Neuron (in vitro differentiated cells): ENCODE measurements around the gene EXOC6B.
"Not testable (repeated sequence)": the region's sequence is repeated elsewhere in the genome, so short reads cannot be mapped to it uniquely, and the experiment has no call there.

Experiments
- H2AFZ ChIP-seq: one replicate; pipeline ENCODE4 v1.6.1; 2013; ENCODE audit warnings: low read depth, mild to moderate bottlenecking, inconsistent platforms, low read length, moderate library complexity
- H3K27me3 ChIP-seq: one replicate; pipeline ENCODE4 v1.6.1; 2013; ENCODE audit warnings: low read length; ENCODE audit not compliant: insufficient read depth
- H3K36me3 ChIP-seq: one replicate; pipeline ENCODE4 v1.6.1; 2013; ENCODE audit warnings: low read length; ENCODE audit not compliant: insufficient read depth
- H3K4me1 ChIP-seq: one replicate; pipeline ENCODE4 v1.6.1; 2013; ENCODE audit warnings: low read length; ENCODE audit not compliant: insufficient read depth
- H3K4me3 ChIP-seq: 2 replicates; pipeline ENCODE4 v1.5.1; 2013; ENCODE audit warnings: mild to moderate bottlenecking, low read length, moderate library complexity
- H3K9me3 ChIP-seq: one replicate; pipeline ENCODE4 v1.6.1; 2013; ENCODE audit warnings: low read length

The EXOC6B gene

GRCh38 chr2:72576459-72576858, 249.4 kb downstream of the EXOC6B start:
- Histone ChIP-seq H3K9me3 (no peaks in the 10 kb centered on the region), H3K36me3 (no peaks in the 10 kb centered on the region), H3K4me3 (no peak overlapping the region), H3K4me1 (peaks cover 10% of the 10 kb centered on the region), H3K27me3 (no peaks in the 10 kb centered on the region), H2AFZ (no peak overlapping the region)

- no peaks in the 10 kb centered on the region for H3K36me3 ChIP-seq
- no peak overlapping the region for H2AFZ ChIP-seq
- H3K4me1 ChIP-seq: peaks cover 10% of the 10 kb centered on the region
- no peaks in the 10 kb centered on the region for H3K27me3 ChIP-seq
- H3K4me3 ChIP-seq: no peak overlapping the region
- no peaks in the 10 kb centered on the region for H3K9me3 ChIP-seq
Observed at GRCh38 chr2:72574886-72575285, 250.9 kb downstream of the EXOC6B start.

GRCh38 chr2:72573232-72573631, 252.6 kb downstream of the EXOC6B start:
- no peaks in the 10 kb centered on the region for H3K36me3 ChIP-seq
- H3K9me3 ChIP-seq: no peaks in the 10 kb centered on the region
- H2AFZ ChIP-seq: no peak overlapping the region
- H3K4me1 ChIP-seq: peaks cover 10% of the 10 kb centered on the region
- H3K4me3 ChIP-seq: no peak overlapping the region
- H3K27me3 ChIP-seq: no peaks in the 10 kb centered on the region

DNA sequence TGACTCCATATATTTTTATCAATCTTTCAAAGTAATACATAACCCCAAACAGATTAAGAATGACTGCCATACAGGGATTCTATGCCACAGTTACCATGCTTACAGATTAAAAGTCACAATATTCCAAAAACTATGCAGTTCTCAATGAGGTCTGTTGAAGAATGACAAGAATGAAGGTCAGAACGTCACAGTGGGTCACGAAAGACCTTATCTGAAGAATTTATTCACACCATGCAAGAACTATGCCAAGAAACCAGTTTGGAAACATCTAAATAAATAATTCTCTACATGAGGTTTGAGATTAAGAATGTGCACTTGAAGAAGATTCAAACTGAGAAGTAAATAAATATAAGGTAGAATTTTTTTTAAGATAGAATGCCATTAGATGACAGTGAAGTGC, 253.3 kb downstream of the EXOC6B start:
- Histone ChIP-seq H3K4me3 (no peak overlapping the region), H3K9me3 (no peaks in the 10 kb centered on the region), H2AFZ (no peak overlapping the region), H3K4me1 (peaks cover 10% of the 10 kb centered on the region), H3K27me3 (no peaks in the 10 kb centered on the region), H3K36me3 (no peaks in the 10 kb centered on the region)

- no peaks in the 10 kb centered on the region for H3K9me3 ChIP-seq
- H3K4me1 ChIP-seq: peaks cover 2% of the 10 kb centered on the region
- H3K36me3 ChIP-seq: no peaks in the 10 kb centered on the region
- no peak overlapping the region for H3K4me3 ChIP-seq
- no peak overlapping the region for H2AFZ ChIP-seq
- no peaks in the 10 kb centered on the region for H3K27me3 ChIP-seq
Observed at GRCh38 chr2:72570413-72570812, 255.4 kb downstream of the EXOC6B start.

- H3K27me3 ChIP-seq: no peaks in the 10 kb centered on the region
- H3K4me1 ChIP-seq: peaks cover 20% of the 10 kb centered on the region
- H2AFZ ChIP-seq: no peak overlapping the region
- no peaks in the 10 kb centered on the region for H3K36me3 ChIP-seq
- H3K4me3 ChIP-seq: no peak overlapping the region
- no peaks in the 10 kb centered on the region for H3K9me3 ChIP-seq
Observed at GRCh38 chr2:72562451-72563153, 263.2 kb downstream of the EXOC6B start.

DNA sequence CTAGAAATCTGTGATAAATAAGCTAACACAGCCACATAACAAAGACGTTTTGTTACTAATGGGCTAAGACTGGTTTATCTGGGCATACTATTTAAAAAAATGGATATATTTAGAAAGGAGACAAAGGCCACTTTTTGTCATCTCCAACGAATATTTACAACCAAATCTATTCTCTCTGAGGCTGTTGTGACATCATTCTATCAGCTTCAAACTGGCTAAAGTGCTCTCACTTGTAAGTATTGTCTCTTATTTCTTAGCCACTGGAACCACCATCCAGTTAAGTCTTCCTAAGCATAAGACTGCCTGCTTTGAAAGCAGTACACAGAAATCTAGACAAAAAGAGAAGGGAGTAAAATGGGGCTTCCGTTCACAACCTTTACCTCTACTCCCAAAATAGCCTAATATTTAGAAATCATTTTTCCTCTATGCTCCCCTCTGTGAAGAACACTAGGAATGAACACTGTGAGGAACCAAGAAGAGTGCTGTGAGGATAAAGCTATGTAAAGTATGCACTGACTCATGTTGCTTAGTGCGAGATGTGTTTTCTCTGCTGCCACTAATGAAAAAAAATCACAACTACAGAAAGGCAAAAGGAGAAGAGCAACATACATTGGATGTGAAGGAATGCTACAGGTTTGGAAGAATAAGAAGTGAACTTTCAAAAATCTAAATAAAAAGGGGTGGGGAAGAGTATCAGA, 264.1 kb downstream of the EXOC6B start:
- peaks cover 20% of the 10 kb centered on the region for H3K4me1 ChIP-seq
- H2AFZ ChIP-seq: no peak overlapping the region
- H3K4me3 ChIP-seq: no peak overlapping the region
- no peaks in the 10 kb centered on the region for H3K27me3 ChIP-seq
- H3K36me3 ChIP-seq: no peaks in the 10 kb centered on the region
- no peaks in the 10 kb centered on the region for H3K9me3 ChIP-seq

DNA sequence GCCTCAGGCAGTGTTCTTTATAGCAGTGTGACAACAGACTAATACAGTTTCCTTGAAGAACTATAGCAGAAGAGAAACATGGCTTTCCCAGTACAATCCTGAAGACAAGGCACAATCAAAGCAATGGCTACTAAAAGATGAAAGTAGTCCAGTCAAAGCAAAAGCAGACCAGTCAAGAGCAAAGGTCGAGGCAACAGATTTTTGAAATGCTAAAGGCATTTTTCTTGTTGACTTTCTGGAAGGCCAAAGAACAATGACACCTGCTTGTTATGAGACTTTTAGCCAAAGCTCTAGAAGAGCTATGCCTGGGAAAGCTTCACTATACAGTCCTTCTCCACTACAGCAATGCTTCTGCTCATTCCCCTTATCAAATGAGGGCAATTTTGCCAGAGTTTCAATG, 269.9 kb downstream of the EXOC6B start:
- H3K27me3 ChIP-seq: no peaks in the 10 kb centered on the region
- no peak overlapping the region for H2AFZ ChIP-seq
- no peaks in the 10 kb centered on the region for H3K9me3 ChIP-seq
- H3K4me3 ChIP-seq: no peak overlapping the region
- no peaks in the 10 kb centered on the region for H3K36me3 ChIP-seq
- no peaks in the 10 kb centered on the region for H3K4me1 ChIP-seq

GRCh38 chr2:72555363-72555762, 270.5 kb downstream of the EXOC6B start:
- not testable (repeated sequence) for H2AFZ ChIP-seq, H3K4me1 ChIP-seq, H3K9me3 ChIP-seq, H3K4me3 ChIP-seq, H3K36me3 ChIP-seq, H3K27me3 ChIP-seq

DNA sequence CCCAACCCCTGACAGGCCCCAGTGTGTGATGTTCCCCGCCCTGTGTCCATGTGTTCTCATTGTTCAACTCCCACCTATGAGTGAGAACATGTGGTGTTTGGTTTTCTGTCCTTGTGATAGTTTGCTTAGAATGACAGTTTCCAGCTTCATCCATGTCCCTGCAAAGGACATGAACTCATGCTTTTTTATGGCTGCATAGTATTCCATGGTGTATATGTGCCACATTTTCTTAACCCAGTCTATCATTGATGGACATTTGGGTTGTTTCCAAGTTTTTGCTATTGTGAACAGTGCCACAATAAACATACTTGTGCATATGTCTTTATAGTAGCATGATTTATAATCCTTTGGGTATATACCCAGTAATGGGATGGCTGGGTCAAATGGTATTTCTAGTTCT, 270.9 kb downstream of the EXOC6B start:
- H3K27me3 ChIP-seq, H3K9me3 ChIP-seq, H3K4me1 ChIP-seq, H3K4me3 ChIP-seq, H2AFZ ChIP-seq, H3K36me3 ChIP-seq: not testable (repeated sequence)

DNA sequence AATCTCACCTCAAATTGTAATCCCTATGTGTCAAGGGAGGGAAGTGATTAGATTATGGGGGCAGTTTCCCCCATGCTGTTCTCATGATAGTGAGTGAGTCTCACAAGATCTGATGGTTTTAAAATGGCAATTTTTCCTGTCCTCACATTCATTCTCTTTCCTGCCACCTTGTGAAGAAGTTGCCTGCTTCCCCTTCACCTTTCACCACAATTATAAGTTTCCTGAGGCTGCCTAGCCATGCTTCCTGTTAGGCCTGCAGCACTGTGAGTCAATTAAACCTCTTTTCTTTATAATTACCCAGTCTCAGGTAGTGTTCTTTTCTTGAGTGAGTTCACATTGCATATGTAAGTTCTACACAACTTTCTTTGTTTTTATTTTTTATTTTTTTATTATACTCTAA, 271.5 kb downstream of the EXOC6B start:
- no peak overlapping the region for H3K4me3 ChIP-seq
- no peaks in the 10 kb centered on the region for H3K27me3 ChIP-seq
- no peaks in the 10 kb centered on the region for H3K4me1 ChIP-seq
- no peak overlapping the region for H2AFZ ChIP-seq
- H3K36me3 ChIP-seq: no peaks in the 10 kb centered on the region
- no peaks in the 10 kb centered on the region for H3K9me3 ChIP-seq

DNA sequence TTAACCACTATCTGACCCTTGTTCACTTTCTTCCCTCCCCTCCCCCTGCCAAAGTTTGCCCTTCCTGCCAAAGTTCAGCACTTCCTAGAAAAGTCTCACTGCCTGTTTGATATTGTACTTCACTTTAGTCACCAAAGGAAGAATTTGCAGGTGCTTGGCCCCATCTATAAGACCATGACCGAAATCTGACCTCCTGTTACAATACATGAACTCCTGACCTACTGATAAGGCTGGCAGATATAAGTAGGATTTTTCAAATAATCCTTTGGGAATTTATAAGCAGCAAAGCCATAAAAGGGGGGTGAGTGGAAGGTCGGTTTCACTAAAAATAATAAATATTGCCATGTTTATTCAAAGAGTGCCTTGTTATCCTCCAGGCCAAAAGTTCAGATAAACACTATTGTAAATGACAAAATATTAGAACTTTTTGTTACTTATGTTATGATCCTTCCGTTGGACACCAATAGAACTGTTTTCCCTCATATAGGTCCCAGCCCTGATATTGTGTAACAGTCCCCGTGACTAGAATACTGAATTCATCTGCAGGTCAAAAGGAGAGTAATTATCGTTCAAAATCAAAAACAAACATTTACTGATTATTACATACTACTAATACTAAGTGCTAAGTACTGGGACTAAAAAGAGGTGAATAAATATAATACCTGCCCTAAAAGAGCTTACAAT, 277.6 kb downstream of the EXOC6B start:
- H3K4me1 ChIP-seq: no peaks in the 10 kb centered on the region
- H3K36me3 ChIP-seq: no peaks in the 10 kb centered on the region
- H3K4me3 ChIP-seq: no peak overlapping the region
- no peaks in the 10 kb centered on the region for H3K27me3 ChIP-seq
- no peaks in the 10 kb centered on the region for H3K9me3 ChIP-seq
- H2AFZ ChIP-seq: no peak overlapping the region

DNA sequence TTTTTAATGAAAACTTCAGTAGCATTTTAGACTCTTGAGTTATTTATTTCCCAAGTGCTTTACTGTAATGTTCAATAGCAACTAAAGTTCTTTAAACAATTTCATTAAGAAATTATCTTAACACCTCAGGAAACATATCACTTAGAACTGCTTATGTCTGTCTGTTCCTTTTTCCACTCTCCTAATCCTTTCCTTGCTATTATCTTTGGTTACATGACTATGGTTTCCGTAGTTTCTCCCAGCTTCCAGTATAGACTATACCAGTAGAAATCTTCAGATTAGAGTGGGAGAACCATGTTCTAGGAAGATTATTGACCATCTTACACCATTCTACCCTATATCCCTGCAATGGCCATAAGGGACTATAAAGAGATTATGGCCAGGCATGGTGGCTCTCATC, 280.0 kb downstream of the EXOC6B start:
- no peak overlapping the region for H3K4me3 ChIP-seq
- H2AFZ ChIP-seq: no peak overlapping the region
- no peaks in the 10 kb centered on the region for H3K9me3 ChIP-seq
- no peaks in the 10 kb centered on the region for H3K27me3 ChIP-seq
- no peaks in the 10 kb centered on the region for H3K4me1 ChIP-seq
- H3K36me3 ChIP-seq: no peaks in the 10 kb centered on the region
